ENCODE results near the gene AEN. TPM values are rescaled to one million over a fixed set of nuclear protein-coding genes. Genes with fewer than 3 reads are reported as not detected.

AEN gene
- total RNA-seq, 1 experiment from 2014 or later = 18.3 TPM

DNA sequence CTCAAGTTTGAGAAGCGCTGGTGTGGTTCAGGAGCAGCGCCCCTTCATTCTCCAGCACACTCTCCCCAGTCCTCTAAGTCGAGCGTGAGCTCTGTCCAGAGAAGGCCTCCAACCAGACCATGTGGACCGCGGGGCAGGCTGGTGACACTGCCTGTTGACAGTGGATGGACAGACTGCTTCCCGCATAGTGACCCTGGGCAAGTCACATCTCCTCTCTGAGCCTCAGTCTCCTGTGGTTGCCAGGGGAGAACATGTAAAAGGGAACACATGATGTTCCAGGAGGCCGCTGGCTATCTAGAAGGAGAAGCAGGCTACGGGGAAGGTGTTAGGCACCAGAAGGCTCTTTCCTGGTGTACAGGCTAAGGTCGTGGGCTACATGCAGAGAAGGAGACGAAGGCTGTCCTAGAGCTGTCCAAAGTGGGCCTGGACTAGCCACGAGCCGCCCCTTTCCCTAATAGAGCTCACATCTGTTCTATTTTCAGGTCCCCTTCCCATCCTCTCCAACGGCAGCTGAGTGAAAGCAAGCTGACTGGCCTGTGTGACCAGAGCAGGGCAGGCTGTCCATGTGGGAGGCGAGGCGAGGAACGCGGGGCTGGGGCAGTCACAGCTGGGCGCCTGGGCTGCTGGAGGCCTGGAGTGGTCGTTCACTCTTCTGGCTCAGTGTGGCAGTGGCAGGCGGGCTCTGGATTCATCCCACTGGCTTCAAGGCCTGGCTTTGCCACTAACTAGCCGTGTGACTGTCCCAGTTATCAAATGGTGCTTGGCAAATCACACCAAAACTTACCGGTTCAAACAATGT lies 28.8 kb downstream of the AEN start:
- no peak for DNase-seq (ENCODE audit: low read depth)

DNA sequence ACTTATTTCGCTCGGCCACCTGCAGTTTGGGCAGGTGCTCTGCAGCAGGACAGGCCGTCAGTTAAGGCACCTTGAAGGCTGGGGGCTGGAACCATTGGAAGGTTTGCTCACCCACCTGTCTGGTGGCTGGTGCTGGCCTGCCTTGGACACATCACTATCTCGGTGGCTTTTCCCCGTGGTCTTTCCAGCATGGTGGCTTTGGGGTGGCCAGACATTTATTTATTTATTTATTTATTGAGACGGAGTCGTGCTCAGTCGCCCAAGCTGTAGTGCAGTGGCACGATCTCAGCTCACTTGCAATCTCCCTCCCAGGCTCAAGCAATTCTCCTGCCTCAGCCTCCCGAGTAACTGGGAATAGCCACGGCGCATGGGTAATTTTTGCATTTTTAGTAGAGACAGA lies 29.4 kb downstream of the AEN start:
- no peak for DNase-seq (ENCODE audit: low read depth)

- no peak for DNase-seq (ENCODE audit: low read depth)
Observed at GRCh38 chr15:88651136-88651732, 30.1 kb downstream of the AEN start.

DNA sequence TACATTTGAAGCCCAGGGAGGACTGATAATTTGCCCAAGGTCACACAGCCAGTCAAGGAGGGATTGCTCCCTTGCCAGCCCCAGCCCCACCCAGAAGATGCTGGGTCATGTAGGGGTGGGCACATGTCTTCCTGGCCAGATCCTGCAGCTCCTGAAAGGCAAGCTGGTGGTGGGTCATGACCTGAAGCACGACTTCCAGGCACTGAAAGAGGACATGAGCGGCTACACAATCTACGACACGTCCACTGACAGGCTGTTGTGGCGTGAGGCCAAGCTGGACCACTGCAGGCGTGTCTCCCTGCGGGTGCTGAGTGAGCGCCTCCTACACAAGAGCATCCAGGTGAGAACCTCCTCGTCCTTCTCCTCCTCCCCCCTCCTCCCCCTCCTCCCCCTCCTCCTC lies 30.8 kb downstream of the AEN start:
- no peak for DNase-seq (ENCODE audit: low read depth)

DNA sequence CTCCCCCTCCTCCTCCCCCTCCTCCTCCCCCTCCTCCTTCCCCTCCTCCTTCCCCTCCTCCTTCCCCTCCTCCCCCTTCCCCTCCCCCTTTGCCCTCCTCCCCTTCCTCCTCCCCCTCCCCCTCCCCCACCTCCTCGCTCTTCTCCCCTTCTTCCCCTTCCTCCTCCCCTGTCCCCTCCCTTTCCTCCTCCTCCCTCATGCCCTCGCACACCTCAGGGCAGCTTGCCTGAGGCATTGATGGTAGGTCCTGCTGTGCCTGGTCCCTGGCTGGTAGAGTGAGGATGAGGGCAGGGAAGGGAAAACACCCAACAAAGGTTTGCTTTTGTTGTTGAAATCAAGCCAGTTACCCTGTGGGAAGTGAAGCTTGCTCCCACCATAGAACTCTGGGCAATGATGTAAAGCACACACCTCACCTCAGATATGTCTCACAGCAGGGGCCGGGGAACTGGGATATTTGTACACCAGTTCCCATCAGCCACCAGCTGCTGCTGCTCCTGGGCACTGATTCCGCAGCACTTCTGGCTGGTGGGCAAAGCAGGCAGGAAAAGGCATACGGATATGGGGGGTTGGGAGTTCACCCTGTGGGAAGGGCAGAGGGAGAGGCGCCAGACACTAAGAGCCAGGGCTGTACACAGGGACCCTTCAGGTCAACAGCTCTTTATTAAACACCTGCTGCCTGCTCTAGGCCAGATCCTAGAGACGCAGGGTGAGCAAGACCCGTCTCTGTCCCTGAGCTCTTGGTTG lies 31.5 kb downstream of the AEN start:
- no peak for DNase-seq (ENCODE audit: low read depth)

DNA sequence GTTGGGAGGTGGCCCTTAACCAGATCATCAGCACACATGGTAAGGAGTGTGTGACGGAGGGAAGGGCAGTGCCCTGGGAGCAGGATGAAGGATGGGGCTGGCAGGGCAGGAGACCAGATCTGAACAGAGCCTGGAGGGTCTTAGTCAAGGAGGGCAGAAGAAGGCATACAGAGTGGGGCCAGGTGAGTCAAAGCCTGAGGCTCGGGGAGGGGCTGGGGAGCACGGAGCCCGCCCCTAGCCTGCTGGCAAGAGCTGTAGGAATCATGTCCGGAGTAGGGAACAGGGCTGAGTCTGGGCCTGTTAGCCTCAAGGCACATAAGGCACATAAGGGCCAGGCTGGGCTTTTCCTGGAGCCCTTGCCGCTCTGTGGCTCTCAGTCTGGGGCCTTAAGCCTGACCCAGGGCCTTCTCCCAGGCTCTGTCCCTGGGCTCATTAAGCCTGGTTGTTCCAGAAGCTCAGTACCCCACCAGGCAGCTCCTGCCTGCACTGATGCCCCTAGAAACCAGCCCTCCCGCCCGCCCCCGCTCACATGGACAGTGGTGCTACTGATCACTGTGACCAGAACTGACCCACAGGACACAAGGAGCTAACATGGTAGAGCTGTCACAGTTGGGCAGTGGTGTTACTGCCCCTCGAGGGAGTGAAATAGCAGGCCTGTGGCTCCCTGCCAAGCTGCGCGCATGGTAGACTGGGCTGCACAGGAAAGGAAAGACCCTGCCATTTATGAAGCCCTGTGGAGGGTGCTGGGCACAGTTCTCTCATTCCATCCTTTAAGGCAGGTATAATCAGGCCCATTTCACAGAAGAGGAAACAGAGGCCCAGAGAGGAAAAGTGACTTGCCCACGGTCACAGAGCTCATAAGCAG lies 32.3 kb downstream of the AEN start:
- no peak for DNase-seq (ENCODE audit: low read depth)

DNA sequence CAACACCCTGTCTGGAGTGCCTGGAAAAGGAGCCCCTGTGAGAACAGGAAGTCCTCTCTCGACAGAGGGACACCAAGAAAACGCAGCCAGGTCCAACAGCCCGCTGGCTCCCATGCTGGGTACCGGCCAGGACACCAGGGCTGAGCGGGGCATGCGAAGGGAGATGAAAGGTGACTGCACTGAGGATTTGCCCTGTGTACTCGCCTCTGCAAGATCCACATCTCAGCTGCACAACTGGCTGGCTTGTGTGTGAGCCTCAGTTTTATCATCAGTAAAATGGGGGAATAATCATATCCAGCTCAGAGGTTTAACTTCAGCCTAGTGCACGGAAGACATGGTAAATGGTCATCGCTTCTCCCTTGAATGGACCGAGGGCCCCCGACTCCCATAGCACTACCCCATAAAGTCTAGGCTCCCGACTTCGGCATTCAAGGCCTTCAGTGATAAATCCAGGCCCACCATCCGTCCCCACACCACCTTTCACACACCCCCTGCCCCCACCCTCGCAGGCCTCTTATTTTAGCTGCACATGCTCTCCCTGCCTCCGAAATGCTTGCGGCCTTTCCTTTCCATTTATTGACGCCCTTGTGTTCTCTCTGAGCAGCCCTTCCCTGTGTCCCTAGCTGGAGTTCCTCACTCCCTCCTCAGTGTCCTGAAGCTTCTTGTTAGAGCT lies 33.4 kb downstream of the AEN start:
- DNase-seq (ENCODE audit: low read depth) = no peak

DNA sequence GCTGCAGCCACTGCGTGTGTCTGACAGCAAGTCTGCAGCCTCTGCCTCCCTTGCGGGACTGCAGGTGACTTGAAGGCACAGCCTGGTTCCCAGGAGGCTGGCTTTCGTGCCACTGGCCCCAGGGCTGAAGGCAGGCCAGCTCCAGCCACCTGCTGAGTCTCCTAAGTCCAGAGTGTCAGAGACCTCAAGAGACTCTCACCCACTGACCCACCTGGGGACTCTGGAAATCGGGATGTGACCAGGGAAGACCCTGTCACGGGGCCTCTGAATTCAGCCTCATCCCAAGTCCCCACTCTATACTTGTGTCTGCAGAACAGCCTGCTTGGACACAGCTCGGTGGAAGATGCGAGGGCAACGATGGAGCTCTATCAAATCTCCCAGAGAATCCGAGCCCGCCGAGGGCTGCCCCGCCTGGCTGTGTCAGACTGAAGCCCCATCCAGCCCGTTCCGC lies 34.0 kb downstream of the AEN start:
- DNase-seq (ENCODE audit: low read depth) = no peak

GRCh38 chr15:88655800-88656488 lies 34.8 kb downstream of the AEN start:
- DNase-seq (ENCODE audit: low read depth) = no peak

- no peak for DNase-seq (ENCODE audit: low read depth)
Observed at GRCh38 chr15:88656760-88657221, 35.7 kb downstream of the AEN start.

DNA sequence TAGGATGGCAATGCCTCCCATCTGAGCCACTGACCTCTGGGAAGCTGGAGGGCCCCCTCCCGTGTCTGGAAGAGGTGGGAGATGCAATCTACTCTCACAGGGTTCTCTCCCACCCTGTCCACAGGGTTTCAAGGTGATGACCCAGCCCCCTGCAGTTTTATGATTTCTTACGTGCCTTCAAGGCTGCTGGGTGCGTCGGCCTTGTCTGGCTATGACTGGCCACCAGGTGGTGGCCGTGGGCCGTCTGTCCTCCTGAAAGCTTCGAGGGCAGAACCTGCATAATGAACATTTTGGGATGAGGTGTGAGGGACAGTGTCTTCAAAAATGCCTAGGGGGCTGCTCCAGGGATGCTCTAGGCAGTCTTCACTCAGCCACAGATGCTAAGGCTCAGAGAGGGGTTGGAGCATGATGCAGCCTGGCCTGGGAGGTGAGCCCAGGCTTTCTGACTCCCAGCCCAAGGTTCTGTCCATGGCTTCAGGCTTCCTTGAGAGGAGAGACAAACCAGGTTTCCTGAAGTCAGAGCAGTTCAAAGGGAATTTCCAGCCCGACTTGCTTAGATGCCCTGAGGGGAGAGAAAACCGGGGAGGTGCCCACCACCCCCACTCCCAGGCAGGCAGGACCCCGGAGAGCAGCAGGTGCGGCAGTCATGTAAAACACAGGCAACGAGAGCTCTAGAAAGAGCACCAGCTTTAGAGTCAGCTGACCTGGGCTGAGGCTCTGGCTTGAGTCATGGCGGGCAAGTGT lies 36.4 kb downstream of the AEN start:
- DNase-seq (ENCODE audit: low read depth) = peak; percentile 25

GRCh38 chr15:88658070-88658965 lies 37.2 kb downstream of the AEN start:
- DNase-seq (ENCODE audit: low read depth) = no peak

DNA sequence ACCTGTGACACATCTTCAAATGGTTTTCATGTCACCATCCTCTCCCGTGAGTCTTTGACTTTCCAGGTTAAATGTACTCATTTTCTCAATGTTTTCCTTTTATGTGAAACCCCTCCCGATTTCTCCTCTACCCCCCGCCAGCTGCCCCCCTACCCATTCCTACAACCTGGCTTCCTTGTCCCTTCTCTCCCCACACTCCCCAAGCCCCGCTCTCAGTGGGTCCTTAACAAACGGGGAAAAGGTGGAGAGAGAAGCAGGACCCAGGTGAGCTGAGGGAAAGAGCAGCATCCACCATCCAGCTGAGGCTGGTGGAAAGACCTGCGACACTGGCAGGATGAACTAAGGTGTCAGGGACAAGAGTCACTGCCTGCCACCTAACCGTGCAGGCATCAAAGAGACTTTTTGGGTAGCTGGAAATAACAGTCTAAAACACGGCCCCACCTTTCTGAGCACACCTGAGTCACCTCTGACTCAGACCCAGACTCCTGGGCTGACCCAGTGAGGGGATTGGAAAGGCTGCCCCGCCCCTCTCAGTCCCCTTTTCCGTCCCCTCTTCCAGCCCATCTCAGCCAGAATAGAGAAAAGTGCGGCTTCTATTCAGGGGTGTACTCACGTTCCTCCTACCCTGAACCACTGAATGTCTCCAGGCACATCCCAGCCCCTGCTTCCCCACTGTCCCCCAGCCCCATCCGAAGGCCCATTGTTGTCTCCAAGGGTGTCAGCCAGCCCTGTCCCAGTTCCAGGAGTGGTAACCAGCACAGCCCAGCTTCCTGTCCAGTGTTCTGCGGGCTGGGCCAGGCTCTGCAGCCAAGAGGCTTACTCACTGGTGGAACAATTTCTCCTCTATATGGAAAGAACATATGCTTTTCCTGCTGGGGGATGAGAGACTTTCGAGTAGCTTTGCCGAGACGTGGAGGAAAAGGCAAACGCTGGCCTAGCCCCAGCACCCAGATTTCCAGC lies 38.1 kb downstream of the AEN start:
- DNase-seq (ENCODE audit: low read depth) = peak; percentile 39

- DNase-seq (ENCODE audit: low read depth) = no peak
Observed at GRCh38 chr15:88661041-88661700, 40.0 kb downstream of the AEN start.

DNA sequence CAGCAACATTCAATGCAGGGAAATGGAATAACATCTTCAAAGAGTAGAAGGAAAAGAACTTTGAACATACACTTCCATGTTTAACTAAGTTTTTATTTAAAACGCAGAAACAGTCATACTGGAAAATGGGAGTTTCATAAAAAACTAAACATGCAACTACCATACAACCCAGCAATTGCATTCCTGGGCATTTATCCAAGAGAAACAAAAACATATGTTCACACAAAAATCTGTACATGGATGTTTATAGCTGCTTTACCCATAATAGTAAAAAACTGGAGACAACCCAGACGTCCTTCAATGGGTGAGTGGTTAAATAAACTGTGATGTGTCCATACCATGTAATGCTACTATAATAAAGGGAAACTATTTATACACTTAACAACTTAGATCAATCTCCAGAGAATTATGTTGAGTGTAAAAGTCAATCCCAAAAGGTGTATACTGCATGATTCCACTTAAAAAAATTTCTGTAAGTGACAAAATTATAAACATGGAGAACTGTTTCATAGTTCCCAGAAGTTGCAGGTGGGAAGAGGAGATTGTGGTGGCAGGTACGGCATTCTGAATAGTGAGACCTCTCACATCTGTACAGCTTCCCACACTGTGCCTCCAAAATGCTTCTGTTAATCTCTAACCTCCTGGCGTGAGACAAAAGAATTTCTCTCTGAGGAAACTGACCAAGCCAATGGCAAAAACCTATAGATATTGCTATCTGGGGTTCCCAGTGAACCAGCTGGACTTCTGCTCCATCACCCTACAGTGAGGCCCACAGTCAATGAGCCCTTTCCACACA lies 40.8 kb downstream of the AEN start:
- DNase-seq (ENCODE audit: low read depth) = no peak

DNA sequence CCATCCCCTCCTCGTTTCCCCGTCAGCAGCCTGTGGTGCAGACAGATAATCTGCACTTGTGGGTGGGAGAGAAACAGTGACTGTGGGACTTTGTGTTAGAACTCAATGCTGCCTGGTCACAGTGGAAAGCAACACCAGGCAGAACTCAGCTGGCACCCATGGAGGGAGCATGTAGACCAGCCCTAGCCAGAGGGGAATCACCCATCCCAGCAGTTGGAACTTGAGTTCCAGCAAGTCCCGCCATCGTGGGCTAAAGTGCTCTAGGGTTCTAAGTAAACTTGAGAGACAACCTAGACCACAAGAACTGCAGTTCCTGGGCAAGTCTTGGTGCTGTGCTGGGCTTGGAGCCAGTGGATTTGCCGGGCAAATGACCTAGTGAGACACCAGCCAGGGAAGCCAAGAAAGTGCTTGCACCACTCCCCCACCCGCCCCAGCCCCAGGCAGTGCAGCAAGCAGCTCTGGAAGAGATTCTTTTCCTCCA lies 42.0 kb downstream of the AEN start:
- no peak for DNase-seq (ENCODE audit: low read depth)
